ENCODE results near the gene SND1. TPM values are rescaled to one million over a fixed set of nuclear protein-coding genes. Genes with fewer than 3 reads are reported as not detected.

SND1 gene
- total RNA-seq, 1 experiment from 2014 or later, result 218 TPM

GRCh38 chr7:127644484-127644883 is 7.5 kb upstream of the SND1 start:
- Histone ChIP-seq H3K79me2 (ENCODE audit: insufficient read depth, low read length) (no peaks in the 10 kb centered on the region), H4K8ac (replicated peaks; ENCODE audit: insufficient read length, low read depth, low read length) (no peak overlapping the region), H2BK20ac (ENCODE audit: low read depth, low read length, poor library complexity, severe bottlenecking) (no peak overlapping the region), H3K4me1 (ENCODE audit: insufficient read depth, low read length) (no peaks in the 10 kb centered on the region), H4K91ac (ENCODE audit: insufficient read length, low read depth, low read length) (no peak overlapping the region), H3K27me3 (ENCODE audit: insufficient read depth, low read length) (no peaks in the 10 kb centered on the region), H4K5ac (ENCODE audit: insufficient read length, low read depth, low read length) (no peak overlapping the region), H3K27ac (ENCODE audit: insufficient read length, low read depth, low read length) (no peak overlapping the region), H2AFZ (ENCODE audit: low read length) (no peak overlapping the region), H3K23ac (ENCODE audit: insufficient read length, low read depth, low read length) (no peak overlapping the region), H3K14ac (ENCODE audit: insufficient read depth, low read length) (no peak overlapping the region), H3K9me3 (ENCODE audit: control insufficient read depth, low read depth, low read length) (no peaks in the 10 kb centered on the region), H3K23me2 (ENCODE audit: insufficient read length, low read depth, low read length, poor library complexity, severe bottlenecking) (no peaks in the 10 kb centered on the region), H2BK5ac (ENCODE audit: insufficient read length, low read length) (no peak overlapping the region), H3K9ac (ENCODE audit: extremely low read depth, insufficient read length, low read length) (no peak overlapping the region), H2BK12ac (ENCODE audit: insufficient read length, low read depth, low read length) (no peak overlapping the region), H3K79me1 (ENCODE audit: insufficient read depth, low read depth, low read length, poor library complexity, severe bottlenecking) (no peaks in the 10 kb centered on the region), H4K20me1 (ENCODE audit: control insufficient read depth, insufficient read depth, insufficient read length) (no peaks in the 10 kb centered on the region), H2BK15ac (ENCODE audit: low read depth, low read length) (no peak overlapping the region), H2AK5ac (ENCODE audit: insufficient read length, low read length) (no peak overlapping the region), H3K4me2 (ENCODE audit: insufficient read depth, insufficient read length, low read length) (no peak overlapping the region), H3T11ph (ENCODE audit: low read length) (no peak overlapping the region), H3K4ac (ENCODE audit: low read depth, low read length) (no peak overlapping the region), H3K18ac (ENCODE audit: insufficient read length, low read depth, low read length) (no peak overlapping the region), H3K56ac (ENCODE audit: insufficient read length, low read depth, low read length) (no peak overlapping the region), H2BK120ac (ENCODE audit: low read depth, low read length, poor library complexity, severe bottlenecking) (no peak overlapping the region)
- Mint-ChIP-seq H3K4me3 (no peak overlapping the region), H3K36me3 (ENCODE audit: insufficient read depth in 1 of 3, low read depth in 3 of 3) (no peaks in the 10 kb centered on the region), H3K27me3 (ENCODE audit: low read depth) (no peaks in the 10 kb centered on the region), H3K27ac (no peak overlapping the region), H3K4me1 (peaks cover 8% of the 10 kb centered on the region in 2 experiments), H3K9me3 (no peaks in the 10 kb centered on the region)
- TF ChIP-seq CTCF (conservative IDR thresholded peaks at IDR 0.05), result no peak
- DNase-seq, result no peak
- no CpG with 5 or more reads among the region's 2 CpGs for WGBS (ENCODE audit: extremely low coverage, insufficient read length, low lambda C conversion rate)

All from H9 (cell line).